GM04504 (cell line): ENCODE measurements around the gene PACSIN2.
"Not testable (repeated sequence)": the region's sequence is repeated elsewhere in the genome, so short reads cannot be mapped to it uniquely, and the experiment has no call there.

Experiments used
- DNase-seq: peaks from one replicate; pipeline ENCODE4 v3.0.0-alpha.2; 2012; ENCODE audit warnings: low read depth

The PACSIN2 gene

DNA sequence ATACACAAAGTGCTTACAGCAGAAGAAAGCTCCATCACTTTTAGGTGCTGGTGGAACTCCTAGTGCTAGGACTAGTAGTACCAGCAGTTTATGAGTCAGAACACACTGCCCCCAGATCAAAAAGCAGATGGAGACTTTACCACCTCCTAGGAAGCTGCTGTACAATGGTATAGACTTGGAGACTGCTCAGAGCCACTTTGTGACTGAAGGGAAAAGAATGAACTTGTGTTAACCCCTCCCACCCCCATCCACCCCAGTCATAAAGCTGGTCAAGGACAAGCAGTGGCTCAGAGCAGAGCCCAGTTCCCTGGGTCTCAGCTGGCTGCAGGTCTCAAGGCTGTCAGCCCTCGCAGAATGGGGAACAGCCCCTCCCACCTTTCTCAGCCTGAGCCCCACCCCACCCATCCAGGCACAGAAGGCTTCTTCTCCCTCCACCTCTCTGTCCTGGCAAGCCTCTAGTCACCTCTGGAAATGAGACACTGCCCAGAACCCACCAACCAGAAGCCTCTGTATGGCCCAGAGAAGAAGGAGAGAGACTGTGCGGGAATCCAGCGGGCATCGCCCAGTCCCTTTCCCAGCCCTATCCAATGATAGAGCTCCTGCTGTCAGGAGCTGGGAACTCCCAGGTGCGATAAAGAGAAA, 23.8 kb downstream of the PACSIN2 start:
- DNase-seq = peak; percentile 71

DNA sequence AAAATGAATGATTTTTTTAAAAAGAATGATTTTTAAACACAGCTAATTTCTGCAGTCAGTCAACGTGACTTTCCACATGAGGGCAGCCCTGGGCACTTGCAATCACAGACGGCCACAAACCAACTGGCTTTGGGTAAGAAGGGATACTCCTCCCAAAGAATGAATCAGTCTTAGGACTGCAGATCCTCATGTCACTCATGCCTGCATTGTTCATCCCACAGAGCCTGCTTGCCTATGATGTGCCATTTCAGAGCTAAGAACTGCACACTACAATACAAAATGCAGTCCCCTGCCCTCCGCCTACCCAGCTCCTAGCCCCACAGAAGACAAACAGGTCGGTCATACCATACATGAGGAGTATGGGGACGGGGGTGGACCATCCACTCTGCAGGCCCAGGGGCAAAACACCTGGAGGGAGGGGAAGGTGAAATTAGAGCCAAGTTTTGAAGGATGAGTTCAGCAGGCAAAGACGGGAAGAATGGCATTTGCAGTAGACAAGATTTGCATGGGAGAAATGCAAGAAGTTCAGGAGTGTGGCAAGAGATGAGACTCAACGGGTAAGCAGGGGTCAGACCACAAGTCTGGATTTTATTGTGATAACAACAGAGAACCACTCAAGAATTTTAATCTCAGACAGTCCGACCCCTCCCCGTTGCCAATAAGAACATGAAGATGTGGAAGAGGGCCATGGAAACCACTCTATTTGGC, 24.7 kb downstream of the PACSIN2 start:
- peak; percentile 68 for DNase-seq

DNA sequence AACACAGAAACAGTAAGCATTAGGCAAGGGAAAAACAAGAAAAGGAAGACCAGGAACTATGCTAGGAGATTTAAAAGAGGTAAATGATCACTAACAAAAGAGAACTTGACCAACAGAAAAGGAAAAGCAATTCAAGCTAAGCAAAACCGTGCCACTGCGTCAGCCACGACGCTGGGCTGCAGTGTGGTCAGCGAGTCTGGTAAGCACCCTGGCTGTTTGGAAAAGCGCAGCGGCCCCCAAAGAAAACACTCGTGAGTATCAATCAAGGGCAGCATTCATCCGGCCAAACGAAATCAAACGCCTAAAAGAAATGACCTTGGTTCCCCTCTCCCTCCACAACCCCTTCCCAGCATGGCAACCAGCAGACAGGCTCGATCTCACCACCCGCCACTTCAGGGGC, 28.8 kb downstream of the PACSIN2 start:
- no peak for DNase-seq

DNA sequence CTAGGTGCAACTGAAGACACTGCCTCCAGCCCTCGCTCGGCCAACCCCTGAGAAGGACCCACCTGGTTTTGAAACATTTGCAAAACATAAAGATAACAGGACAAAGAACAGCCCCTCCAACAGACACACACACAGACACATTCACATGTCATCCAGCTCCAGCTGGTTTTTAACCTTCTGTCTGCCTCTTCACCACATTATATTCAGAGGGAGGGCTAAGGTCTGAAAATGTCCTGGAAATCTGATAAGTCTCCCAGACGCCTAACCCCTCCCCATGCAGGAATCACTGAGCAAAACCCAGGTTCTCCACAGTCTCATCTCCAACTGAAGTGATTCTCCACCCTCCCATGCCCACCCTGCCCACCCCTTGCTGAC, 29.4 kb downstream of the PACSIN2 start:
- DNase-seq = no peak

DNA sequence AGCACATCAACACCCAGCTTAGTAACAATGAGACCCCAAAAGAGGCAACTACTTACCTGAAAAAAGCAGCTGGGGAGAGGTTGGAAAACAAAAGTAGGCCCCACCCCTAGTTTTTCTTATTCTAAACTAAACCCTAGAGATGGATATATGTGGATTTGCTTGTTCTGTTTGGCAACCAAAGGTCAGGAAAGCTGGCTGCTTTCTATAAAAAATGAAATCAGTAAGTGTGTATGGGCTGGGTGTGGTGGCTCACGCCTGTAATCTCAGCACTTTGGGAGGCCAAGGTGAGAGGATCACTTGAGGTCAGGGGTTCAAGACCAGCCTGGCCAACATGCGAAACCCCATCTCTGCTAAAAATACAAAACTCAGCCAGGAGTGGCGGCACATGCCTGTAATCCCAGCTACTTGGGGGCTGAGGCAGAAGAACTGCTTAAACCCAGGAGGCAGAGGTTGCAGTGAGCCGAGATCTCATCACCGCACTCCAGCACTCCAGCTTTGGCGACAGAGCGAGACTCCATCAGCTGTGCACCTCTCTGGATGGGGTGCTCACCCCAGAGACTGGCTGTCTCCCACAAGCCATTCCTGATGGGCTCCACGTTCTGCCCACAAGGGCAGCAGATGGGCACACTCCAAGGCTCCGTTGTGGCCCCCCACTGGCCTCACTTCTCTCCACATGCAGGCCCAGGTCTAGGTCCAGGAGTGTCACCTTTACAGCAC, 30.0 kb downstream of the PACSIN2 start:
- no peak for DNase-seq

DNA sequence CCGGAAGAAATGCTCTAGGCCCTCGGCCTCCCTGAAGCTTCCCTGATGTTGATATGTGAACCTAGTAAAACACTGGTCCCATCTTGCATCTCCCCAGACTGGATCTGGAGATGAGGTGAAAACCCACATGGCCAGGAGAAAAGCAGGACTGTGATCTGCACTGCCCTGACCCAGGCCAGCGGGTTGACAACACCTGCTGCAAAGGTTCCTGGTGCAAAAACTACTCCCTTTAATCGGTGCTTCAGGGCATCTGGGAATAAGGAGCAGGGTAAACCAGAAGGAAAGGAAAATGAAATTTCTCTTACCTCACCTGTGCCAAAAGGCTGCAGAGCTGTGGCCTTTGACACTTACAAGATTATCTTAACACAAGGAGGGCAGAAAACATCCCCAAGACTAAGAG, 30.6 kb downstream of the PACSIN2 start:
- no peak for DNase-seq

- no peak for DNase-seq
These were observed 31.5 kb downstream of the PACSIN2 start for GRCh38 chr22:42983470-42983869.

DNA sequence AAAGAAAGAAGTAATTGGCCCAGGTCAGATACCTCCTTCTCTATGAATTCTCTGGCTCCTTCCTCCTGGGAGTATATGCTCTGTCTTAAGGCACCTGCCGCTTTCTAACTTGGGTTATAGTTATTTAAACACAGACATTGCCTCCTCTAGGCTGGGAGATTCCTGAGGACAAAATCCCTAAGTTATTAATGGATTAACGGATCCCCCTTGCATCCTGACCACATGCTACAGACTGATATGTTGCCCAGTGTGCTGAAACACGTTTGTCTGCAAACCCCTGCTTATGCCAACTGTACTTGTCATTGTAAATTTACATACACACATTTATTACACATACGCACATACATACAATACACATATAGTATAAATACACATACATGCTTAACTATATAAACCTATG, 35.3 kb downstream of the PACSIN2 start:
- no peak for DNase-seq

DNA sequence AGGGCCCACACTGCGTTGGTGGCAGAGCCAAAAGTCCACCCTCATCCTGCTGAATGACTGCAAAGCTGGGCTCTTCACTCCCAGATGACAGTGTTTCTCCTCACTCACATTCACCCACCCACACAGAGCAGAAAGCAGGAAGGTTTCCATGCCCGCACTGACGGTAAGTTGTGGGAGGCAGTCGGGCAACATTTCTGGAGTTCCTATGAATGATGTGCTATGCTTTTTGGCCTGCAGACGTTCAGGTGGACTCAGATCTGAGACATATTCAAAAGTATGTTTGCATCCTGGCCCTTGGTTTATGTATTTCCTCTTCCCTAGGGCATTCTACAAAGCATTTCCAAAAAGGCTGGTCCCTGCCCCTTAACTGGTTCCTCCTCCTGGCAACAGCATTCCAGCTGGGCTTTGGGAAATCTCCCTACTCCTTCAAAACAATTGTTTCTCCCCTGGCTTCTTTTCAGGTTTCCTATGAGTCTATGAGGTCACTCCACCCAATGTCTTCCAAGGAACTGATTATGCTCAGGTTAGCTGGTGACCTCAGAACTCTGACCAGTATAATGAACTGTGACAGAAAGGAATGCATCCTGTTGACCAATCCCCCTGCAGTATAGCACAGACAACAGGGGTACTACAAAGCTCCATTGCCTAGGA, 36.4 kb downstream of the PACSIN2 start:
- DNase-seq = no peak

DNA sequence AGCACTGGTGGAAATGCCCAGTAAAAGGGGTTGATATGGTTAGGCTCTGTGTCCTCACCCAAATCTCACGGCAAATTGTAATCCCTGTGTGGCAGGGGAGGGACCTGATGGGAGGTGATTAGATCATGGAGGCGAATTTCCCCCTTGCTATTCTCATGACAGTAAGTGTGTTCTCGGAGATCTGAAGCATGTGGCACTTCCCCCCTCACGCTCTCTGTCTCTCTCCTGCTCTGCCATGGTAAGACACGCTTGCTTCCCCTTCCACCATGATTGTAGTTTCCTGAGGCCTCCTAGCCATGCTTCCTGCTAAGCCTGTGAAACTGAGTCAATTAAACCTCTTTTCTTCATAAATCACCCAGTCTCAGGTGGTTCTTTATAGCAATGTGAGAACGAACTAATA, 37.4 kb downstream of the PACSIN2 start:
- no peak for DNase-seq

DNA sequence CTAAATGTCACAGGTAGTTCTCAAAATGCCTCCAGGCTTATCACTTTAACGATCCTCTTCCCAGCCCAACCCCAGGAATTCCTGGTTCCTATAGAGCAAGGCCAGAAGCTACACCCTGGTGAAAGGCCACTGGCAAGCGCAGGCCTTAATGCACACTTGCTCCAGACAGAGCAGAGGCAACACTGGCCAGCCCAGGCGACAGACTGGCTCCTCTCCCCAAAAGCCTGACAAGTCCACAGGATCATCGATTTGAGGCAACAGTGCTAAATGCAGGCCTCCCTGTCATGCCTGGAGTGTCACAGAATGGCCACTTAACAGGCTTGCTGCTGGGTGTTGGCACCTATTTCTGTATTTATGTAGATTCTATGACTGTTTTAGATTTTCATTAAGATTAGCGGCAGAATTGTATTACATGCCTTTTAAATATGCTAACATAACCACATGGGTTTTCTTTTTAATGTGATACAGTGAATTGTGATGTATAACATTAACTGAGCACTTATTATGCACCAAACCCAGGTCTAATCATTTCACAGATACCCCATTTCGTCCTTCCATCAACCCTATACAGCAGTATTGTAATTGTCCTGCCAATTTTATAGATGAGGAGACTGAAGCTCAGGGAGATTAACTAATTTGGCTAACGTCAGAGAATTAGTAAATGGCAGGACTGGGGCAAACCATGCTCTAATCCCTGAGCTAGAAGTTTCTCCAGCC, 38.6 kb downstream of the PACSIN2 start:
- no peak for DNase-seq

DNA sequence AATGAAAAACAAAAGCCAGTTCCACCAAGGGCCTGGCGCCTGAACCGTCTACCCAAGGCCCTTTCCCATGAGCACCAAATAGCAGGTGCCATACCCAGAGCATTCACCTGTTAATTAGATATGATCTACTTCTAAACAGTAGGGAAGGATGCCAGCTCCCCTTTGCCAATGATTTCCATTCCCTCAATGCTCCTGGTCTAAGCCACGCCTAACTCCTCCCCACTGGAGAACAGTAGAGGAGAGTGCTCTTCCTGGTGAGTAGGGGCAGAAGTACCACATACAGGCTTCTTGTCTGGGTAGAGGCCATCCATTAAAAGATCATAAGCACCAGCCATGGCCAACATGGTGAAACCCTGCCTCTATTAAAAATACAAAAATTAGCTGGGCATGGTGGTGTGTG, 40.7 kb downstream of the PACSIN2 start:
- no peak for DNase-seq

DNA sequence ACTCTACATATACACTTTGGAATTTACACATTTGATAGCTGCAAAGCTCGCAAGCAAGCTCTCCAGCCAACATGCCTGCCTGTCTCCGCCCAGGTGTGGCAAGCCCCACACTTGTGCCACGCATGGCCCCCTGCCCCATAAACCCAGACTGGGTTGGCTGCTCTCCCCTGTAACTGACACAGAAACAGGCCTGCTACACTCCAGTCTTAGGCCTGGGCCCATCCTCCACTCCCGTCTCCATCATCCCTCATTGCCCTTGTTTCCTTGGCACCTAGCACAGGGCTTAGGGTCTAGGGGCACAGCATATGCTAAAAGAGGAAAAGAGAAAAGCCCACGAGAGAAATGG, 41.4 kb downstream of the PACSIN2 start:
- no peak for DNase-seq

GRCh38 chr22:42972649-42973535, 42.1 kb downstream of the PACSIN2 start:
- DNase-seq = no peak

DNA sequence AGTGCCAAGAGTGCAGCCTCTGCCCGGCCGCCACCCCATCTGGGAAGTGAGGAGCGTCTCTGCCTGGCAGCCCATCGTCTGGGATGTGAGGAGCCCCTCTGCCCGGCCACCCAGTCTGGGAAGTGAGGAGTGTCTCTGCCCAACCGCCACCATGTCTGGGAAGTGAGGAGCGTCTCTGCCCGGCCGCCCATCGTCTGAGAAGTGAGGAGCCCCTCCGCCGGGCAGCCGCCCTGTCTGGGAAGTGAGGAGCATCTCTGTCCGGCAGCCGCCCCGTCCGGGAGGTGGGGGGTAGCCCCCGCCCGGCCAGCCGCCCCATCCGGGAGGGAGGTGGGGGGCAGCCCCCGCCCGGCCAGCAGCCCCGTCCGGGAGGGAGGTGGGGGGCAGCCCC, 43.5 kb downstream of the PACSIN2 start:
- DNase-seq = not testable (repeated sequence)

- DNase-seq = no peak
These were observed 44.9 kb downstream of the PACSIN2 start for GRCh38 chr22:42970029-42970428.

DNA sequence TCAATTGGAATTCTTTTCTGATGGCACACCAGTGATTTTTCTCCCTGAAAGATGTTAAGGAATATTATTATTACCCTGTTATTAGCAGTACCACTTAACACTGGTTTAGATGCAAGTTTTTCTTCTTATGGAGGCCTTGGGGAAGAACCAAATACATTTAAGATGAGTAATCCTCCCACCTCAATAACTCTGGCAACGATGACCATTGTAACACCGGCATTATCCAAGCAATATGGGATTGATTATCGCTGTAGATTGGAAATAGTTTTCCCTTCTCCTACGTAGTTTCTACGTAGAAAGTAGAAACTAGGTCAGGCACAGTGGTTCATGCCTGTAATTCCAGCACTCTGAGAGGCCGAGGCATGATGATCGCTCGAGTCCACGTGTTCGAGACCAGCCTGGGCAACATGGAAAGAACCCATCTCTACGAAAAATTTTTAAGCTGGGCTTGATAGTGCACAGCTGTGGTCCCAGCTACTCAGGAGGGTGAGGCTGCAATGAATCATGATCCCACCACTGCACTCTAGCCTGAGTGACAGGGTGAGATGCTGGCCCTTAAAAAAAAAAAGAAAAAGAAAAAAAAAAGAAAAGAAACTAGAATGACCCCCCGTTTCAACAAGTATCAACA, 45.5 kb downstream of the PACSIN2 start:
- DNase-seq = no peak

- no peak for DNase-seq
These were observed 47.0 kb downstream of the PACSIN2 start for GRCh38 chr22:42967933-42968332.

GRCh38 chr22:42967005-42967404, 47.9 kb downstream of the PACSIN2 start:
- no peak for DNase-seq

- DNase-seq = no peak
These were observed 48.5 kb downstream of the PACSIN2 start for GRCh38 chr22:42966497-42966896.
